ENCODE results near the gene HDAC4. TPM values are rescaled to one million over a fixed set of nuclear protein-coding genes. Genes with fewer than 3 reads are reported as not detected.
A peak's percentile ranks its signal among the peaks of the same experiment; 100 is the strongest.

HDAC4 gene
- total and polyA plus RNA-seq, 9 of the 15 experiments (the other 6 are each of a cell fraction or from before 2014, with no cell fraction given): 0.11 to 20.2 (median 4.0) TPM

GRCh38 chr2:239257511-239257937 lies 143.3 kb downstream of the HDAC4 start (continued):
- TF ChIP-seq, protein P1, sequence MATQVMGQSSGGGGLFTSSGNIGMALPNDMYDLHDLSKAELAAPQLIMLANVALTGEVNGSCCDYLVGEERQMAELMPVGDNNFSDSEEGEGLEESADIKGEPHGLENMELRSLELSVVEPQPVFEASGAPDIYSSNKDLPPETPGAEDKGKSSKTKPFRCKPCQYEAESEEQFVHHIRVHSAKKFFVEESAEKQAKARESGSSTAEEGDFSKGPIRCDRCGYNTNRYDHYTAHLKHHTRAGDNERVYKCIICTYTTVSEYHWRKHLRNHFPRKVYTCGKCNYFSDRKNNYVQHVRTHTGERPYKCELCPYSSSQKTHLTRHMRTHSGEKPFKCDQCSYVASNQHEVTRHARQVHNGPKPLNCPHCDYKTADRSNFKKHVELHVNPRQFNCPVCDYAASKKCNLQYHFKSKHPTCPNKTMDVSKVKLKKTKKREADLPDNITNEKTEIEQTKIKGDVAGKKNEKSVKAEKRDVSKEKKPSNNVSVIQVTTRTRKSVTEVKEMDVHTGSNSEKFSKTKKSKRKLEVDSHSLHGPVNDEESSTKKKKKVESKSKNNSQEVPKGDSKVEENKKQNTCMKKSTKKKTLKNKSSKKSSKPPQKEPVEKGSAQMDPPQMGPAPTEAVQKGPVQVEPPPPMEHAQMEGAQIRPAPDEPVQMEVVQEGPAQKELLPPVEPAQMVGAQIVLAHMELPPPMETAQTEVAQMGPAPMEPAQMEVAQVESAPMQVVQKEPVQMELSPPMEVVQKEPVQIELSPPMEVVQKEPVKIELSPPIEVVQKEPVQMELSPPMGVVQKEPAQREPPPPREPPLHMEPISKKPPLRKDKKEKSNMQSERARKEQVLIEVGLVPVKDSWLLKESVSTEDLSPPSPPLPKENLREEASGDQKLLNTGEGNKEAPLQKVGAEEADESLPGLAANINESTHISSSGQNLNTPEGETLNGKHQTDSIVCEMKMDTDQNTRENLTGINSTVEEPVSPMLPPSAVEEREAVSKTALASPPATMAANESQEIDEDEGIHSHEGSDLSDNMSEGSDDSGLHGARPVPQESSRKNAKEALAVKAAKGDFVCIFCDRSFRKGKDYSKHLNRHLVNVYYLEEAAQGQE (IDR thresholded peaks at IDR 0.05; ENCODE audit: borderline replicate concordance): no peak; the same call in 1 of the 2 replicates
- TF ChIP-seq, protein P1 (CRISPR knock-in tag; IDR thresholded peaks at IDR 0.05; ENCODE audit: low read depth): no peak
- TF ChIP-seq JUND (IDR thresholded peaks at IDR 0.05; ENCODE audit: borderline replicate concordance, low read depth, low read length): peak; percentile 98
- TF ChIP-seq JUND (tag; IDR thresholded peaks at IDR 0.05; ENCODE audit: borderline replicate concordance, low read depth, low read length): peak; percentile 99
- no peak for TF ChIP-seq NCOA1 (IDR thresholded peaks at IDR 0.05; ENCODE audit: low read depth)
- TF ChIP-seq PHF20 (IDR thresholded peaks at IDR 0.05; ENCODE audit: partially characterized antibody): no peak
- TF ChIP-seq TCF3 (CRISPR knock-in tag; IDR thresholded peaks at IDR 0.05): no peak
- no peak for TF ChIP-seq FOXM1 (IDR thresholded peaks at IDR 0.05; ENCODE audit: low read depth)
- no peak for TF ChIP-seq FOXM1 (CRISPR knock-in tag; IDR thresholded peaks at IDR 0.05; ENCODE audit: low read depth)
- TF ChIP-seq SIN3B (IDR thresholded peaks at IDR 0.05; ENCODE audit: low read depth): no peak
- no peak for TF ChIP-seq NEUROD1 (IDR thresholded peaks at IDR 0.05; ENCODE audit: borderline replicate concordance, low read depth, low read length, partially characterized antibody)
- TF ChIP-seq GTF2A2 (tag; IDR thresholded peaks at IDR 0.05): no peak
- TF ChIP-seq TAL1 (IDR thresholded peaks at IDR 0.05): no peak
- TF ChIP-seq ZNF347 (CRISPR knock-in tag; IDR thresholded peaks at IDR 0.05; ENCODE audit: low read depth): no peak
- TF ChIP-seq HDAC6 (IDR thresholded peaks at IDR 0.05; ENCODE audit: low read depth, low read length): no peak
- no peak for TF ChIP-seq ZNF282 (CRISPR knock-in tag; IDR thresholded peaks at IDR 0.05)
- TF ChIP-seq EP400 (IDR thresholded peaks at IDR 0.05): 0 out of 2 replicates have a peak, but pooled peaks have one; percentile 36
- peak in 1 of 2 experiments; percentile 25; a peak in 1 of 4 replicates for TF ChIP-seq TRIM24 (IDR thresholded peaks at IDR 0.05)
- TF ChIP-seq NFATC3 (IDR thresholded peaks at IDR 0.05): no peak
- TF ChIP-seq PTRF (tag; IDR thresholded peaks at IDR 0.05): no peak
- no peak for TF ChIP-seq VEZF1 (CRISPR knock-in tag; IDR thresholded peaks at IDR 0.05)
- TF ChIP-seq HLTF (IDR thresholded peaks at IDR 0.05): no peak
- TF ChIP-seq ZNF57 (CRISPR knock-in tag; IDR thresholded peaks at IDR 0.05): no peak
- TF ChIP-seq ZNF75A (CRISPR knock-in tag; IDR thresholded peaks at IDR 0.05): no peak
- TF ChIP-seq MEIS2 (IDR thresholded peaks at IDR 0.05; ENCODE audit: partially characterized antibody): peak; percentile 2
